Astrocyte of the spinal cord (primary cell): ENCODE results near the gene AFF4.
A peak's percentile ranks its signal among the peaks of the same experiment; 100 is the strongest.
"Not testable (repeated sequence)": the region's sequence is repeated elsewhere in the genome, so short reads cannot be mapped to it uniquely, and the experiment has no call there.

Experiments used
- DNase-seq: peaks from one replicate; pipeline ENCODE4 v3.0.0; 2011; ENCODE audit warnings: low read depth, low spot score
- H3K4me3 ChIP-seq: 2 replicates; pipeline ENCODE4 v1.5.1; 2011; ENCODE audit warnings: low read depth, mild to moderate bottlenecking, low read length, moderate library complexity
- CTCF ChIP-seq: IDR thresholded peaks from 2 replicates; pipeline ENCODE4 v1.5.1; 2012; ENCODE audit warnings: low read depth, mild to moderate bottlenecking, low read length, inconsistent platforms
- in situ Hi-C: cut with HindIII; loops from 2 replicates; pipeline ENCODE4 v1.10.0; 2017; ENCODE audit warnings: low sequenced_read_pairs

The AFF4 gene

GRCh38 chr5:132952829-132953228 lies 10.6 kb downstream of the AFF4 start:
- H3K4me3 ChIP-seq, result no peak overlapping the region
- in situ Hi-C loops, result no loop called here
- DNase-seq, result no peak
- no peak for TF ChIP-seq CTCF

- no peak for DNase-seq
- in situ Hi-C loops, result no loop called here
- TF ChIP-seq CTCF, result no peak
- no peak overlapping the region for H3K4me3 ChIP-seq
Measured at GRCh38 chr5:132951897-132952296, 11.5 kb downstream of the AFF4 start.

- in situ Hi-C loops, result no loop called here
- DNase-seq, result no peak
- TF ChIP-seq CTCF, result no peak
- no peak overlapping the region for H3K4me3 ChIP-seq
Measured at GRCh38 chr5:132949136-132949535, 14.3 kb downstream of the AFF4 start.

- DNase-seq, result peak; percentile 46
- in situ Hi-C loops, result no loop called here
- no peak for TF ChIP-seq CTCF
- no peak overlapping the region for H3K4me3 ChIP-seq
Measured at GRCh38 chr5:132947671-132948070, 15.8 kb downstream of the AFF4 start.

- in situ Hi-C loops, DNase-seq, H3K4me3 ChIP-seq: not testable (repeated sequence)
Measured at GRCh38 chr5:132945315-132945714, 18.1 kb downstream of the AFF4 start.

GRCh38 chr5:132943362-132944022 lies 19.9 kb downstream of the AFF4 start:
- in situ Hi-C loops, result no loop called here

More at GRCh38 chr5:132943362-132944022, 19.9 kb downstream of the AFF4 start:
- no peak for TF ChIP-seq CTCF
- no peak for DNase-seq
- no peak overlapping the region for H3K4me3 ChIP-seq
